HG02970 (cell line): ENCODE data around the gene LRRFIP1.

Source experiments
- ATAC-seq: cut with Tn5 transposase; IDR thresholded peaks from one replicate; pipeline ENCODE4 v1.9.1; 2021; ENCODE audit warnings: mild to moderate bottlenecking, moderate library complexity, moderate number of reproducible peaks; ENCODE audit not compliant: unreplicated experiment, low FRiP score

LRRFIP1 gene

DNA sequence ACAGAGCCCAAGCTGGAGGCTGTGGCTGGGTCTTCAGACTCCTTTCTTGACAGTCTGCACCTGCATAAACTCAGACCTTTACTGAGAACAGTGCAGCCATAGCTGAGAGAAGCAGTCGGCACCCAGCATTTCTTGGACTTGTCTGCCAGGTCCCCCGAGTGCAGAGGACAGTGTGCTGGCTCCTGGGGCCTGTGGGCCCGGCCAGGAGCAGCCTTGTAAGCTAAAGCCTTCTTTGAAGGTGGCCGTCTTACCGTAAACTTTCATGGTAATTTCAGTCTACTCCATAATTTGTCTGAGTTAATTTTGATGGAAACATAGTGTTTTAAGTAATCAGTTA, 70.9 kb downstream of the LRRFIP1 start:
- ATAC-seq = no peak

DNA sequence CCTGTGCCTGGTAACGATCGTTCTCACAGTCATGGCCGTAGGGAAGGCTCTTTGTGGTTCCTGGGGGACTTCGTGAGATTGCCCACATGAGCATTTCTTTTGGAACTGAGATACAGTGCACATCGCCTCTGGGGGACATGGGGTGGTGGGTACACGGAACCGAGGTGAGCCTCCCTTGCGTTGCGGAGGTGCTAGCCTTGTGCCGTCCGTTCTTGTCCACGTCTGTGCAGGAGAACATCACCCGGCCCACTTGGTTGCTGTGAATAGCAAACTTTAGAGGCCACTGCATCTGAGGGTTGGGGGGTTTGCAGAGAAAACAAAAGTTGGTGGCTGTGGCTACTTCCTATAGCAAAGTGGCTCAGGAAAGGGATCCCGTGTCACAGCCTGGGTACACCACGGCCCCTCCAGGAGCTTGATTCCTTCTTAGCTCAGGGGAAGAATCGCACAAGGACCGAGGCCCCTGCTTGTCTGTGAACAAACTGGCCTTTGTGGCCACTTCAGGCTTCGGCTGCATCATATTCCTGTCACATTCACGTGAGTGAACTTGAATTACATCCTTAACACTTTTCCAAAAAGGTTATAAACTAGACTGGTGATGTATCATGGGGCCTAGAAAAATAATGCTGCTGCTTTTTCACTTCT, 72.6 kb downstream of the LRRFIP1 start:
- no peak for ATAC-seq

DNA sequence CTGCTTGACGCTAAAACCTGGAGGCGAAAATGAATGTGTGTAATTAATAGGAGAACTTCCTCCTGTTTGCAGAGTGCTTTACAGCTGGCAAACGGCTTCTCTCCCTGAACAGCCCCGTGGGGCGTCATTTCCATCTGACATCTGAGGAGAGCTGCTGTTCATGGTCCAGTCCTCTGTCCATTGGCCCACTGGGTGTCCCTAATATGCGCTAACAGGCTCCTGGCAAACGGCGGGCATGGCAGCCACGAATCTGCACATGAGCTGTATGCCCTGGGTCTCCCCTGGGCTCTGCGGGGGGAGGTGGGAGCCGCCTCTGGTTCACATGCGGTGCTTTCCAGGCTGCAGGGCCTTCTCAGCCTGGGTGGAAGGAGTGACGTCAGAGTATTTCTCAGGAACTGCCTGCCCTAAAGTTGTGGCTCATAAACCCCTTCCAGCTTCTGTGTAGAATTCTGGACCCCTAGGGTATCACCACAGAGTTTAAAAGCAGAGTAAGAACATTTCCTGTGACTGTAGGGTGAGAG, 73.2 kb downstream of the LRRFIP1 start:
- no peak for ATAC-seq

DNA sequence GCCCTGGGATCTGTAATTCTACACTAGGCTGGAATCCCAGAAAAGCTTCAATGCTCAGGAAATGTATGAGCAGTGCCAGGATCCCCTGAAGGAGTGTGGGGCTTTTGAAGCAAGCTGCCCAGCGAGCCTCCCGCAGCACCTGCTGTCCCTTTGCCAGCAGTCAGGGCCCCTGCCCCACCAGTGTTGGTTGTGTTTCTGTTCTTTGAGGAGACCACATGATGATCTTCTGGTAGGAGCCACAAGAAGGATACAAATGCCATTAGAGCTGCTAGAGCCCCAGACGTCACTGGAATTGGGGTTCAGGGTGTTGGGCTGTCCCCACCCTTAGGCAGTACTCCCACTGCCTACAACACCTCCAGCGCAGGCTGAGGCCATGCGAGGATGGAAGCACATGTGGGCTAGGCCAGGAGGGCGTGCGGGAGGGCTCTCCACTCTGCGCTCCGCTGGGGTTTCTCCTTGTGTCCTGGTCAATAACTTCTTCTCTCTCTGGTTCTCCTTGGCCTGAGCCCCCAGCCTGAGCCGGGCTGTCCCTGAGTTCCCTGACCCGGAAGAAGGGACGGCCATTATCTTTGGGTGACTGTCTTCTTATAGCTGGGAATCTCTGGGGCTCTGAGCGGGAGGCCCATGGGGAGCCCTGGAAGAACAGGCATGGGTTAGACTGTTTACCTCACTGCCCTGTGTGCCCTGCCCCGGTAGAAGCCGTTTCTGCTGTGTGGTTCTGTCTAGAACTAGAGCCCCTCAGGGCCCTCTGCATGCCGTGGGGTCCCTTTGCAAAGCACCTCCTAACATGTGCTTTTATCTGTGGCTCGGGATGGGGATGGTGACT, 73.9 kb downstream of the LRRFIP1 start:
- no peak for ATAC-seq

DNA sequence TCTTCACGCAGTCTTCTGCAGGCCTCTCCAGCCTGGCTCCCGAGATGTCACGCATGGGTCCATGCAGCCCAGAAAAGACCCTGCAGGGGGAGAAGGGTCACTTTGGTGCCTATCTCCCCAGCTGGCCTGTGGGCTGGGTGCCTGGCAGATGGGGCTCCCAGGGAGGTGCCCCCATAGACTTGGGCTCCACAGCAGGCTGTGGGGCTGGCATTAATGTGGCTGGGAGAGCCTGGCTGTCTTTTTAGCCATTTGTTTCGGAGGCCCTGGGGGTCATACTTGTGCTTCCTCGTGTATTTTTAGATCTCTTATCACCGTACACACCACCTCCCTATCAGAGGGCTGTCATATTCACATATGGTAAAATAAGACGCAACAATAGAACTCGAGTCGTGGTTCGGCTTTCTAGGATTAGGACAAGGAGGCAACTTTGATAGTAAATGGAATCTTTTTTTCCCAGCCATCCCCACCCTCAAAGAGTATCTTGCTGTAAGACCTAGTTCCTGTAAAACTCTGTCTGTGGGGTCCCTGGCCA, 74.5 kb downstream of the LRRFIP1 start:
- no peak for ATAC-seq

DNA sequence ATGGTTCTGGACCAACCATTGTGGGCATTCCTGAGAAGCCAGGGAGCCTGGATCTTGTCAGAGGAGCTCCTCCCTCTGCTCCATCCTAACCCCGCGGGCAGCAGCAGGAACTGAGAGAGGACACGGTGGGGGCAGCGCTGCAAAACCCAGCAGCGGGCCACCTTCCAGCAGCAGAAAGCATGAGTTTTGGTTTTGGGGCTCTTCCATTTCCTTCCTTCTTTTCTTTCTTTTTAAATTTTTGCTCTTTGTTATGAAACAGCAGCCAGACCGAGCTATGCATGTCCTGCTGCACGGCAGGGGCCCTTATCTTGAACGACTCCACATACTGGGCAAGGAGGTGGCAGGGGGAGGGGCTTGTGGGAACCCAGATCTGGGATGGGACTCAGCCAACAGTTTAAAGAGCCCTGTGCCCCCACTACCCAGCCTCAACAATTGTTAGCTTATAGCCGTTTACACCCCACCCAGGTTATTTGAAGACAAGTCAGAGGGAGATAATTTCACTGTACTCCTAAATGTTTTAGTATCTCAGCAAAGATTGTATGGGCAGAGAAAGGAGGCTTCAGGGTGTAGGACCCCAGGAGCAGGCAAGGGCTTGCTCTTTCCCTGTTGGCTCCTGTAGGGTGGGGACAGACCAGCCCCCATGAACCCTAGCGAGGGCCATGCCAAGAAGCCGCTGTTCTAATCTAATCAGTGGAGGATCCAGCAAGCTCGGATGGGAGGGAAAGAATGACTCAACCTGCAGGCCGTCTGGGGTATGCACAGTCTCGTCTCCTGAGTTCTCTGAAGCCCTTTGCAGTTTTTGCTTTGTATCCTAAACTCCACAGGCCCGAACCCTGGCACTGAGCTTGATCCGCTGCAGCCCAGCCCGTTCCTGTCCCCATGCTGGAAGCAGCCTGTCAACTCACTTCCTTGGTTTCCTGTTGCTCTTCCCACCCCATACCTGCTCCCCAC, 75.3 kb downstream of the LRRFIP1 start:
- no peak for ATAC-seq

DNA sequence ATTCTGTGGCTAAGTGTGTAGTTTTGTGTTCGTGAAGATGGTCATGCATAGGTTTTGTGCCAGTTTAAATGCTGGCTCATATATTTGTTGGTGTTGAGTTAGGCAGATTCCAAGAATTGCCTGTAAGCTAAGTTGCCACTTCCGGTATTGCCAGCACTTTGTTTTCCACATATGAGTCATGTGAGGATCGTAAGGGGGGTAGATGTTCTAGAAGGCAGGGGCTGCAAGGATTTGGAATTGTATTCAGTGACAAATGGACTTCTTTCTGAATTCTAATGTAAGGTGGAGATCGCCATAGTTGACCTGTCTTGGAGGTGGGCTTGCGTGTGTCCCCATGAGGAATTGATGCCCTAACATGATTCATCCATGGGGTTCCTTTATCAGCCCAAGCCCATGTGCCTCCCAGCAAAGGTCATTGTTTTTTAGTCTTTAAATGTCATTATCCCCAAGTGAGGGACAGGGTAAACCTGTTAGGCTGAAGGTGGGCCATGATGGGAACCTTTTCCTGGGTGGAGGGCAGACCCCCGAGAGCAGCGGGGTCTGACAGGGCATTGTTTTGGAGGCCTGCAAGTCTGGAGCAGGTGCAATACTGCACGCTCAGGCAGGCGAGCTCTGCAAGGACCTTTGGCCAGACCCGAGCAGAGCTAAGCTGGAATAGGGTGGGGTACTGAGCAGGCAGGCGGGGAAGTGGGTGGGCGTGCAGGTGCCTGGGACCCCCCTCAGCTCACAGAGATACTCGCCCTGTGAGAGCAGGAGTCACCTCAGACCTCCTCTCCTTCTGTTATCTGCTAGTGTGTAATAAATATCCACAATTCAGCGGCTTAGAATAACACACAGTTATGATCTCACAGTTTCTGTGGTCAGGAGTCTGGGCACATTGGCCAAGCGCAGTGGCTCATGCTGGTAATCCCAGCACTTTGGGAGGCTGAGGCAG, 77.4 kb downstream of the LRRFIP1 start:
- no peak for ATAC-seq

DNA sequence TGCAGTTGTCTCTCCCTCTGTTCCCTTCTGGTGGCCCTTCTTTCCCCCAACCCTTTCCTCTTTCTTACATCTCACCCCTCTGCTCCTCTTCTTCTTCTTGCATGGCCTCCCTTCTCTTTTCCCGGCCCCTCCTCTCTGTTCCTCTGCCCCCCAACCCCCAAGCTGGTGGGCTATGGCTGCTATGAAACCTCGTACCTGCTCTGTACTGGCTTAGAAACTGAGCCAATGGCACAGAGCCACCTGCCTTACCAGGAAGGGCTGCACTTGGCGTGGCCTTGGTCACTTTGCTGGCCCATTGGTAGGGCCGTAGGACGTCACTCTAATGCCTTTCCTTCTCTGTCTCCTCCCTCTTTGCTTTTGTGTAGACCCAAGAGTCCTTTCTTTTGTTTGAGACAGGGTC, 78.9 kb downstream of the LRRFIP1 start:
- no peak for ATAC-seq

DNA sequence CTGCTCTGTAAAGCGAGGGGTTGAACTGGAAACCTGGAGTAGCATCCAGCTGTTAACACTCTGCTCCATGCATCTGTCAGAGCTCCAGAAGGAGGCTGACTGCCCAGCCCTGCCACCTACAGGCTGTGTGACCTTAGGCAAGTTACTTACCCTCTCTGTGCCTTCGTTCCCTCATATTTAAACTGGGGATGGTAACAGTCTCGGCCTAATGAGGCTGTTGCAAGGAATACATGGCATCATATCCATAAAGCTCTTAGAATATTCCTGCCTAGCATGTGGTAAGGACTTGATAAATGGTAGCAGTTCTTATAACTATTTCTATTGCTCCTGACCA, 80.6 kb downstream of the LRRFIP1 start:
- no peak for ATAC-seq

DNA sequence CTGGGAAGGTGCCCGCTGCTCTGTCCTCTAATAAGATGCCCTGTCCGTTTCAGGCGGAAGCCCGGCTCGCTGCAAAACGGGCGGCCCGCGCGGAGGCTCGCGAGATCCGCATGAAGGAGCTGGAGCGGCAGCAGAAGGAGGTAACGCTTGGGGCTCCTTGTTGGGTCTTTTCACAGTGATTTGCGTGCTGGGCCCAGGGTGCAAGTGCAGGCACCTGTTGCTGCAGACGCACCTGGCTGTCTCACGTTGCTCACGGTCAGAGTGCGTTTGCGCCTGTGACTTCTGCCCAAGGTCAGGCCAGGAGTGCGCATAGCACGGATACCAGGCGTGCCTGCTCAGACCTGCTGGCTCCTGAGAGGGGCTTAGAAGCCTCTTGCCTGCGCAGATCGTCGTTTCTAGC, 81.1 kb downstream of the LRRFIP1 start:
- ATAC-seq = no peak

DNA sequence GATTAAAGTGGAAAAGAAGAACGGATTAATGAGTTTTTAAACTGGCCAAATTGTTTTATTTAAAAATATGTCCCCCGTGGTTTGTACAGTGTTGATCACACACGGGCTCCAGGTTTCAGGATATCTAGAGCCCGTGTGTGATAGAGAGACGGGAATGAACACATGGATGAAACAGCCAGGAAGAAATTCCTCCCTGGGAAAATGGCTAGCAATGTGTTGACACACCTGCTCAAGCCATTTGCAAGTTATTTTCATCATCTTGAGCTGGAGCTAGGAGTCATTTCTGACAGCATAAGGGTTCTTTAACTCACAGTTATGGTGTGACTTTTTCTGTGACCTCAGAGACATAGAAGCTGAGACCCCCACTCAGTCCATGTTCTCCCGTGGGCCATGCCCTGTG, 81.6 kb downstream of the LRRFIP1 start:
- ATAC-seq = no peak

DNA sequence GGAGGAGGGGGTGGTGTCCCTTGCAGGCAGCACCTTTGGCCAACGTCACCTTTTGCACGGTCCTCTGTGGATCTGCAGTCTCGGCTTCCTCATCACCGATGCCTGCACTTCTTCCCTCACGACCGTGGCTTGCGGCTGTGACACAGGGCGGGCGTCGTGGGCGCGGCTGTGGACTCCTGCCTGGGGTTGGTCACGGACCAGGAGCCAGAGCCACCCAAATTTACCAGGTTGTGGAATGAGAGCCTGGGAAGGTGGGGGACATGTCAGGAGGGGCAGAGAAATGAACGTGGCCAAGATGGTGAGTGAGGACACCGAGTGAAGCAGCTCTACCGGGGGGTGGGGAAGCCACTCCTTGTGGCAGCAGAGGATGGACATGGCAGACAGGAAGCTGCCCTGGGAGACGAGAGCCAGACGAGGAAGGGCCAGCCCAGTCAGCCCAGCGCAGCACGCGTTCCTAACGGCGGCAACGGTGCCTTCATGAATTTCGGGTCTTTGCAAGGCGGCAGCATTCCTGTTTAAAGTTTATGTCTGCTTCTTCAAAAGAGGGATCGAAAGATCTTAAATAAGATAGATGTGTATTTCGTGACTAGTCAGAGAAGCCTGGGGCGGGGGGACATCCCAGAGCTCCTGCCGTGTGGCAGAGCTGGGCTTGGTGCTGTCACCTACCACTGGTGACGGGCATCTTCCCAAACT, 84.2 kb downstream of the LRRFIP1 start:
- no peak for ATAC-seq

DNA sequence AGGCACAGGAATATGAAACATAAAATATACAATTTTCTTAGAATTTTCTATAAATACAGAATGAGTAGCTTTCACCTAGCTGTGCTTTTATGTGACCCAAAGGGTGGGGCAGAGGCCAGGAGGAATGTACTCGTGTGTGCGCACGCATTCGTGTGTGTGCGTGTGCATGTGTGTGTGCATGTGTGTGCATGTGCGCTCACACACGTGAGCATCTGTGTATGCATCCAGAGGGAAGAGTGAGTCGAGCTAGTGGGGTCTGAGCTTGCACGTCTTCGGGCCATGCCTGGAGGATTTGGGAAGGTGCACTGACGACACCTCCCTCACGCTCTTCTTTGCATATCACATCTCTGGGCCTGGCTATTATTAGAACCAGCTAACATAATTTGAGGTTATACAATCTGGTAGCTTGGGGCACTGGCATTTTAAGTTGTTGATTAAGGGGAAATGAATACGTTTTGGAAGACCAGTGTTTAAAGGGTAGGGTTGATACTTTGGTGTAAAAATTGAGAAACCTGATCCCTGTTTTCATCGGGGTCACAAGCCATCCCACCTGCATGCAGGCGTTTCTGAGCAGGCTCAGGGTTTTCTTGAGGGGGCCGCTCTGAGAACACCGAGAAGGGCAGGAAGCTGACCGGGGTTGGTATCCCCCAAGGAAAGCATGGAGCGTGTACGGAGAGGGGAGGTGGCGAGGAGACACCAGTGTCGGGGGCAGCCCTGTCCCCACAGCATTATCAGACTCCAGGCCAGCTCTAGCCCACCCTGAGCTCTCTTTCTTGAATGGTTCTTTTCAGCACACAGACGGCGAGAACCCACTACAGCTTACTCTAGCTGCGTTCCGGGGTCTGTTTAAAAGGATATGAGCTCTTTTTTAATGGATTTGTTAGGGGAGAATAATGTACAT, 85.3 kb downstream of the LRRFIP1 start:
- ATAC-seq = no peak

DNA sequence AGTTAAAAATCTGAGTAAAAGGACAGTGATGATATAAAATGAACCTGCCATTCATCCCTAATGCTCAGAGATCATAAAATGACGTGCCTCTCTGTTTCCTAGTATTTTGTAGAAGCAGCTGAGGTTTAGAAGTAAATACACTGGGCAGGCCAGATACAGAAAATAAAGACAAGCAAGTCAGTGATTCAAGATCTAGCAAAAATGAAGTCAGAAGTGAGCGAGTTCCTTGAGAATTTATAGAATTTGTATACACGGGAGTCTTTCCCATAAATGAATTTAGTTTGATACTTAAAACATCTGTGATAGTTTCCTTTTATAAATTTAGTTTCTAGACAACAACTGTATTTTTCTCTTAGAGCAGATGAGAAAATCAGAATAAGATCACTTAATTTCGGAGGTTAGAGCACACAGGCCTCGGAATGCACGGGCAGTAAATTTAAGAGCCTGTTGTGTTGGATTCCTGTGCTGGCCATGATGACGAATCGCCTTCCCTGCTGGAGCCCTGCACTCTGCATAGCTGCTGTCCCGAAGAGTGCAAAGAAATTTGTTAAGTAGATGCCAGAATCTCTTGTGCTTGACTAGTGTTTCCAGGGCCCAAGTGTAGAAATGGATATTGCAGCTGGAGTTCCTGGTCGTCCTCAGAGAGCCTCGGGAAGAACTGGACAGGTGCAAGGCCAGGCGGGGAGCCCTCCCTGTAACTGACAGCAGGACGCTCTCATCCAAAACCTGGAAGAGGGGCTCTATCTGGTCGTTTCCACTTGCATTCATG, 87.5 kb downstream of the LRRFIP1 start:
- no peak for ATAC-seq

DNA sequence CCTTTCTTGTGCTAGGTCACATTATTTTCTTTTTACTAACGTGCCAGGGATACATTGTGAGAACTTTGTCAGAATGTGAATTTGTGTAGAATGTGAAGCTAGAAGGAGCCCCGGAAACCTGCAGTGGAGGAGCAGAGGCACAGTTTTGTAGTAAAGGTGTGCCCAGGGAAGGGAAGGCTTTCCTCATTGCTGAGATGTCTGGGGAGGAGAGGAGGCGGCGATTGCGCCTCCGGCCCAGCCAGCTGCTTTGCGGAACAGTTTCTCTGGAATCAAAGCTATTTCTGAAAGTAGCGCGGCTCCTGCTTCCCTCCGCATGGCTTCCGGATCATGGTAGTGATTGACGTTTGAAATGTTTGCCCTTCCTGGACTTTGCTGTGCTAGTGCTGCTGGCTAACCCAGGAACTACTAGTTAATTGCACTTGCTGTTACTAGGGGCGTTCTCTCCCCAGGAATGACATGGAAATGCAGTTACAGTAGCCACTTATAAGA, 88.1 kb downstream of the LRRFIP1 start:
- no peak for ATAC-seq

DNA sequence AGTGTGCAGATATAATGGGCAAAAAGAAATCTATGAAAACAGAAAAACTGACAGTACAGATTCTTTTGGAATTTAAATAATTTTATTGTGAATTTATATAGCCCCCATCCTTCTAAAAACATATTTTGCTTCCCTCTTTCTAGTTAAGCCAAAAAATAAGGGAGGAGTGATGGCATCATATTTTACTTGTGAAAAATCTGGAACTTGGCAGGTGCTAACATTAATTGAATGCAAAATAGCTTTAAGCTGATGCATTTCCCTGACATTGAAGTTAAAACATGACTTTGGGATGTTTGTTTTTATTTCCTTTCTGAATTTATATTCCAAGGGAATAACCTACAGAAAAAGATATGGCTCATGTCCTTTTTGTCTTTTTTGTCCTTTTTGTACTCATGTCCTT, 88.6 kb downstream of the LRRFIP1 start:
- ATAC-seq = no peak
